Lower leg skin (tissue), 3 donors: Measurements from ENCODE around the gene CABLES1.

Experiments used
- CTCF ChIP-seq, 3 donors: fragments of 450-650 bp; IDR thresholded peaks; one replicate each; pipeline ENCODE4 v1.5.1; 2016; ENCODE audit warnings: antibody characterized with exemption in 3 of 3, mild to moderate bottlenecking in 3 of 3, moderate library complexity in 2 of 3
- POLR2A ChIP-seq, 2 donors: fragments of 450-650 bp; IDR thresholded peaks; one replicate each; pipeline ENCODE4 v1.6.1; 2016 to 2017; ENCODE audit warnings: antibody characterized with exemption in 2 of 2, mild to moderate bottlenecking in 1 of 2, moderate library complexity in 1 of 2

GRCh38 chr18:23162473-23162872, 27.2 kb downstream of the CABLES1 start:
- TF ChIP-seq POLR2A (IDR thresholded peaks at IDR 0.05) (no peak), CTCF (IDR thresholded peaks at IDR 0.05) (no peak)
